Measurements from ENCODE around the gene MIPEP. TPM values are rescaled to one million over a fixed set of nuclear protein-coding genes. Genes with fewer than 3 reads are reported as not detected.

MIPEP gene
- total and polyA plus RNA-seq, 9 of the 15 experiments (the other 6 are each of a cell fraction or from before 2014, with no cell fraction given), result 1.7 to 19.3 (median 13.1) TPM

- TF ChIP-seq AFF4 (CRISPR knock-in tag; IDR thresholded peaks at IDR 0.05), result no peak
- no peak for TF ChIP-seq ZNF668 (CRISPR knock-in tag; IDR thresholded peaks at IDR 0.05)
- no peak for TF ChIP-seq CHD1 (IDR thresholded peaks at IDR 0.05; ENCODE audit: low read length)
- TF ChIP-seq NR0B1 (IDR thresholded peaks at IDR 0.05; ENCODE audit: partially characterized antibody), result no peak
- TF ChIP-seq FUS (optimal IDR thresholded peaks at IDR 0.05; ENCODE audit: low read depth, low read length), result no peak
- TF ChIP-seq POLR2AphosphoS2 (IDR thresholded peaks at IDR 0.05; ENCODE audit: low read length), result no peak
- no peak for TF ChIP-seq ZNF318 (IDR thresholded peaks at IDR 0.05; ENCODE audit: borderline replicate concordance in 1 of 2, low read depth in 1 of 2)
- TF ChIP-seq MYC (IDR thresholded peaks at IDR 0.05; ENCODE audit: low read depth, low read length), result peak; percentile 39; the same call in 1 of the 2 replicates
- no peak for TF ChIP-seq MYC (CRISPR knock-in tag; IDR thresholded peaks at IDR 0.05; ENCODE audit: borderline replicate concordance, low read depth)
- no peak for TF ChIP-seq BRD4 (IDR thresholded peaks at IDR 0.05)
- no peak for TF ChIP-seq TFE3 (CRISPR knock-in tag; IDR thresholded peaks at IDR 0.05)
These were observed 22.7 kb downstream of the MIPEP start (continued) for GRCh38 chr13:23866420-23867026.

Measured in K562 (cell line).